HG02970 (cell line): ENCODE results near the gene ZBTB40.

ENCODE experiments used
- ATAC-seq: cut with Tn5 transposase; IDR thresholded peaks from one replicate; pipeline ENCODE4 v1.9.1; 2021; ENCODE audit warnings: mild to moderate bottlenecking, moderate library complexity, moderate number of reproducible peaks; ENCODE audit not compliant: unreplicated experiment, low FRiP score

ZBTB40 gene

GRCh38 chr1:22578732-22579361, 127.2 kb downstream of the ZBTB40 start:
- ATAC-seq = no peak

GRCh38 chr1:22579541-22580155, 128.0 kb downstream of the ZBTB40 start:
- no peak for ATAC-seq
